Fibroblast of skin of right quadriceps (primary cell): ENCODE results near the gene ATP1B2.
"Not testable (repeated sequence)": the region's sequence is repeated elsewhere in the genome, so short reads cannot be mapped to it uniquely, and the experiment has no call there.

Source experiments
- DNase-seq: peaks from one replicate; pipeline ENCODE4 v3.0.0-alpha.2; 2013

ATP1B2 gene

DNA sequence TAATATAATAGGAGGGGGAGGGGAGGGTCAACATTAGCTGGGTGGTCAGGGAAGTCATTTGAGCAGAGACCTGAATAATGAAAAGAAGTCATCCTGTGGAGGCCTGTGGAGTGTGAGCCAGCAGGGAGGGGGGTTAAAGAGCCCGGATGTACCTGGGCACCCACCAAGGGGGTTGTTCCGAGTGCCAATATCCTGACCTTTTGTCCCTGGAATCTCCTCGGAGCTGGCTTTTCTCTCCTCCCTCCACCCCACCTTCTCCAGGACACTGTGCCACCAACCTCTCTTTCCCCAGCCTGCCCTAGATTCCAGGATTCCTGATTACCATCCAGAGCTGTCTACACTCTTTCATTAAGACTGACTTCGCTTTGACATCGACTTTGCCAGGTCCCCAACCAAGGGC is 14.6 kb upstream of the ATP1B2 start:
- DNase-seq: no peak

DNA sequence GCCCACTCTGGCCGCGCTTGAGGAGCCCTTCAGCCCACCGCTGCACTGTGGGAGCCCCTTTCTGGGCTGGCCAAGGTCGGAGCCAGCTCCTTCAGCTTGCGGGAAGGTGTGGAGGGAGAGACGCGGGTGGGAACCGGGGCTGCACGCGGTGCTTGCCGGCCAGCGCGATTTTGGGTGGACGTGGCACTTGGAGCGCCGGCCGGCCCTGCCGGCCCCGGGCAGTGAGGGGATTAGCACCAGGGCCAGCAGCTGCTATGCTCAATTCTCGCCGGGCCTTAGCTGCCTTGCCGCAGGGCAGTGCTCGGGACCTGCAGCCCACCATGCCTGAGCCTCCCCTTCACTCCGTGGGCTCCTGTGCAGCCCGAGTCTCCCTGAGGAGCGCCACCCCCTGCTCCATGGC is 9.9 kb upstream of the ATP1B2 start:
- DNase-seq: no peak

DNA sequence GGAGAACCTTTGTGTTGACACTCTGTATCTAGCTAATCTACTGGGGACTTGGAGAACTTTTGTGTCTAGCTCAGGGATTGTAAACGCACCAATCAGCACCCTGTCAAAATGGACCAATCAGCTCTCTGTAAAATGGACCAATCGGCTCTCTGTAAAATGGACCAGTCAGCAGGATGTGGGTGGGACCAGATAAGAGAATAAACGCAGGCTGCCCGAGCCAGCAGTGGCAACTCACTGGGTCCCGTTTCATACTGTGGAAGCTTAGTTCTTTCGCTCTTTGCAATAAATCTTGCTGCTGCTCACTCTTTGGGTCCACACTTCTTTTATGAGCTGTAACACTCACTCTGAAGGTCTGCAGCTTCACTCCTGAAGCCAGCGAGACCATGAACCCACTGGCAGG is 9.1 kb upstream of the ATP1B2 start:
- not testable (repeated sequence) for DNase-seq

DNA sequence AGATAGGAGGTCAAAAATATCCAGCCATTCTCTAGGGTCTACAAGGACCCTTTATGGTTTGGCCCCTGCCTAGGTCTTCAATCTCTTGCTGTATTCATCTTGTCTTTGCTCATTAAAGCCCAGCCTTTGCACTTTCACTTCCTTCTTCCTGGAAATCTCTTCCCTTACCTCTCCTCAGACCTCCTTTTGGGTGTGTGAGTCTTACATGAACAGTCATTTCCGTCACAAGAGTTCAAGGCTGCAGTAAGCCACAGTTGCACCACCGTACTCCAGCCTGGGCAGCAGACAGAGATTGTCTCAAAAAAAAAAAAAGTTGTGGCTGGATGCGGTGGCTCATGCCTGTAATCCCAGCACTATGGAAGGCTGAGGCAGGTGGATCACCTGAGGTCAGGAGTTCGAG is 6.0 kb upstream of the ATP1B2 start:
- DNase-seq: no peak

DNA sequence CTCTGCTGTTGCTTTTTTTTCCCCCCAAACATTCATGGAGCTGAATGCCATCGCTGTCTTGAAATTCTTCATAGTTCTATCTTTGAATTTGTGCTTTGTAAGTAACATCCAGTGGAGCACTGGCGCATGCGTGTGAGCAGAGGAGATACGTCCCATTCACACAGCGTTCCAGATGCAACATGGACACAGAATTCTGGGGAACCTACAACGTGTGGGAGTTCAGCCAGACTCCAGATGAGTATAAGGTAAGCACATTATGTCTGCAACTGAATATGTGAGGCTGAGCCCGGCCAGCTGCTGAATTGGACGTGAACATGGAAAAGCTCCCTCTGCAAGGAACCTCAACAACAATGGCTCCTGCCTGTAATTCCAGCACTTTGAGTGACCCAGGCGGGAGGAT is 4.3 kb upstream of the ATP1B2 start:
- no peak for DNase-seq

DNA sequence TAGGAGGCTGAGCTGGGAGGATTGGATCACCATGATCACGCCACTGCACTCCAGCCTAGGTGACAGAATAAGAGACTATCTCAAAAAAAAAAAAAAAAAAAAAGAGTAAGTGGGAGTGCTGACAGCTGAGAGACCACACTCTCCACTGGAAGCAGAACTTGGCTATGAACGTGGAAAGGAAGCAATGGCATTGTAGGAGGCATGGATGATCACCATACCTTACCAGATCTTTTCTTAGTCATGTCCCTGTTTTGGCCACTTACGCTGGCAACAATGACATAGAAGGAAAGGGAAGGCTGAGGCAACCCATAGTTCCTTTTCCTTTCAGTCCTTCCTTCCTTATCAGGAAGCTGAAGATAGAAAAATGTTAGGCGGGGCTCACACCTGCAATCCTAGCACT is 3.7 kb upstream of the ATP1B2 start:
- no peak for DNase-seq

DNA sequence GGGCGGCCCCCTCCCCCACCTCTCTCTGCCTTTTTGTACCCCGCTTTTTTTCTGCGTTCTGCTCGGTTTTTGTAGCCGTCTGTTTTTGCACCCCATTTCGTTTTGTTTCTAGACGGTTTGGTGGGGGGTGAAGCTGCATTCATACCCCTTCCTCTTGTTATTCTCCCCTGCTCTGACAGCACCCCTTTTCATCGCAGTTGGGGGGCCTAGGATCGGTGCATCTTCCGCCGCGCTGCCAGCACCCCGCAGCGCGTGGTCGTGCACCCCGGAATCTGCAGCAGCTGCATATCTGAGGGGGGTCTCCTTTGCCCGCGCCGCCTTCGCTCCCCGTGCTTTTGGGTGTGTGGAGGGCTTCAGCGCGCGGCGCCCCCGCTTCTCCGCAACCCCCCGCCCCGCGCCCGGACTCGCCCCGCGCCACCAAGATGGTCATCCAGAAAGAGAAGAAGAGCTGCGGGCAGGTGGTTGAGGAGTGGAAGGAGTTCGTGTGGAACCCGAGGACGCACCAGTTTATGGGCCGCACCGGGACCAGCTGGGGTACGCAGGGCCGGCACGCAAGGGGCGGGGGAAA is 455 bp downstream of the ATP1B2 start:
- no peak for DNase-seq

DNA sequence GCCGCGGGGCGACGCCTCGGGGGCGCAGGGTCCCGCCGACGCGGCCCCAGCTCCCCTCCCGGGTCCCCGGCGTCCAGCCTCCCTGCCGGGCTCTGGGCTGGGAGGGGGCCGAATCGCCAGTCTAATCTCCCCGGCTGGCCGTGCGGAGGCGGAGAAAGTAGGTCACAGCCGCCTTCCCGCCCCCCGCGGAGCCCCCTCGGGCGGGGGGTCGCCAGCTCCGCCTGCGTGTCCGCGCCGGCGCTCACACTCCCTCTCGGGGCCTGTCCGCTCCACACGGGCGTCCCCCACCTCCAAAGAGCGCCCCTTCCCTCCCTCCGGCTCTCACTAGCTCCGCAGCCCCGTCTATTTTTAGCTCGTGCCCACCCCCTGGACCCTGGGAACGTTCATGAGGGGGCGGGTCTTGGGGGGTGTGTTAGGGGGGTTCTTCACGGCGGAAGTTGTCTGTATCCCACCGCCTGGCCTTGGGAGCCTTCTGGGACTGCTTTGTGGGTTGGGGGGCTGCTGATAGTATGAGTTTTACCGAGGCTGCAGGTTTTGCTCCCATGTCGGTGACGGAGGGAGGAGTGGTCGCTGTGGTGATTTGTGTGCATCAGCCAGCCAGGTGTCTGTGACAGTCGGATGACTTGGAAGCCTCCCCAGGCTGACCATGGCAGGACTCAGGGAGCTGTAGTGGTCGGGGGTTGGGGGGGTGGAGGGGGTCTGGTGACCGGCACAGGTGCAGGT is 1.1 kb downstream of the ATP1B2 start:
- DNase-seq: no peak

DNA sequence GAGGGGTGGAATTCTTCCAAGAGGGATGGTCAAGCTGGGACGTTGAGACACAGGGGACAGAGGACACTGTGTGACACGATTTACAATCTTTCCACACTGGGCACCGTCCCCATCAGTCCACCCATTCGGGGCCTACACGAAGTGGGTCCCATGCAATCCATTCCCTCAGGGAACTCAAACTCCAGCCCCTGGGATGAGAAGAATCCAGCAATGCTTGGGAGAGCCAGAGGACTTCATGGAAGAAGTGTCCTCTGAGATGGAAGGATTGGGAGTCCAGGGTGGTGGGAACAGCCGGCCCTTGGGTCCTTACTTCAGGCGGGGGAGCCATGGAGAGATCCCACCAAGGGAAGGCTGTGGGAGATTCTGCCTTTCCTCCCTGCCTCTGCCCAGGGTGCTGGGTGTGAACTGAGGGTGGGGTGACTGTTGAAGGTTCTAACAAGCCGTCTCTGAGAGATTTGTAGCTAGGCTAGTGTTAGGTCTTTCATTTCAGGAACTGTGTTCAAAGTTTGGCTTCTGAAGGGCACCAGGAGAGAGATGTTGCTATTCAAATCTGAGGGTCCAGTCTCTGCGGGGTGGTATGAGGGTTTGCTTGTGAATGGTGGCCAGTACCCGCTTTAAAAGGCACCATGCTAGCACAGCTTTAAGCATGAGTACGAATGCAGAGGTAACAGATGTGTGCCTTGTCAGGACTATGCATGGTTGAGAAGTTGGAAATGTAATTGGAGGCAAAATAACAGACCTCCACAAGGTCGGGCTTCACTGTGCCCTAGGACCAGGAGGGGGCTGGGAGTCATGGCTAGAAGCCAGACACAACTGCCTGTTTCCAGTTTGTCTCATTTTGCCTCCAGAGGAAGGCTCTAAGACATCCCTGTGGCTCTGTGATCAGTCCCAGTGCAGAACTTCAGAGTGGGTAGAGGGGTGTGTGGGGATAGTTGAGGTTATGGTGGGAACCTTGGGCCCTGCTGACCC is 1.9 kb downstream of the ATP1B2 start:
- no peak for DNase-seq

DNA sequence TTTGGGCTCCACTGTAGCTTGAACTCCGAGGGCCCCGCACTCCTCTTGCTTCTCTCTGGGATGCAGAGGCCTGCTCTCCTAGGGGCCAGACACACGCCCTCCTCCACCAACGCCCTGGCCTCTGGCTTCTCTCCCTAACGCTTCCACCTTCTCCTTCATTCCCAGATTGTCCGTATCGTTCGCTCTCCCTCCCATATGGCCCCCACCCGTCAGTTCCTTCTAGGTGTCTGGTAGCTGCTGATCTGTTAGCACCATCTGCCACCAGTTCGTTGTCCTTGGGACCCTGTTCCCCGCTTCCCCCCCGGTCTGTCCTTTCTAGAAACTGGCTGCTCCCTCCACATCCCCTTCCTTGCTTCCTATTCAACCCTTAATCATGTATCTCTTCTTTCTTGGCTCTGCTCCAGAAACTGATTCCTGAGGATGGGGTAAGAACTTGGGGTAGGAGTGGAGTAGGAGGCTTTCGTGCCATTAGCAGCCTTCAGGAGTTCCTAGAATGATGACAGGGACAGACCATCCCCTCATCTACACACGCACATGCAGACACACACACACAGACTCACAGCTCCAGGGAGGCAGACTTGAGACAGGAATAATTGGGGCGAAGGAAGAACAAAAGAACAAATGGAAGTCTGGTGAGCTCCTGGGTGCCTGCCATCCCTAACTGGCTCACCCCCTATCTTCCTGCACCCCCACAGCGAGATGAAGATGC is 4.3 kb downstream of the ATP1B2 start:
- peak; percentile 36 for DNase-seq

DNA sequence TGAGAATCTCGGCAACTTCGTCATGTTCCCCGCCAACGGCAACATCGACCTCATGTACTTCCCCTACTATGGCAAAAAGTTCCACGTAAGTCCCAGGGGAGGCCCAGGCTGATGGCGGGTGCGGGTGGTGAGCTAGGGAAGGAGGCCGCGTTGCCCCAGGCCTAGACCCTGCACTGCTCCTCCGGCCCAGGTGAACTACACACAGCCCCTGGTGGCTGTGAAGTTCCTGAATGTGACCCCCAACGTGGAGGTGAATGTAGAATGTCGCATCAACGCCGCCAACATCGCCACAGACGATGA is 4.8 kb downstream of the ATP1B2 start:
- DNase-seq: no peak

DNA sequence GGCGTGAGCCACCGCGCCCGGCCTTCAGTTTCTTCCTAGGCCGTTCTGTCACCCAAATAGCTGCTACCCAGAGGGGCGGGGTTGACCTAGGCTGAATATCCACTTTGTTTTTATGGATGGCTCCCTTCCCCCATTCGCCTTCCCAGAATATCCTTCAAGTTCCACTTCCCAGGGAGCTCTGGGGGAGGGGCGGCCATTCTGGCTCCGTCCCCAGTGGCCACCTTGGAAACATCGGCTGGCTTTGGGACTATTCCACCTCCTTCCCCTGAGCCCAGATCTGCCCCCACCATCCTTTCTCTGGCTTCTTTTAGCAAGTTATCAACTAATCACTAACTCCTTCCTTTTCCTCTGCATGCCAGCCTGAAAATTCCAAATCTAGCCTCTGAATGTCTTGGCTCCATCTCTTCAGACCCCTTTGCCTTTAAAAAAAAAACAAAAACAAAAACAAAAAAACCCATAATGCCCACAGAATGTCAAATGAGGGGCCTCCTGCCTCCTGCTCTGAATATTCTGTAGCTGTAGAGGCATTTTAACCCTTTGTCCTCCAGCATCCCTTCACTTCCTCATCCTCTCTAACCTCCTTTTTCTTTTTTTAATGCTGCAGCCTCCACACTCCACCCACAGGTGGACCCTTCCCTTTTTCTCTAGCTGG is 6.4 kb downstream of the ATP1B2 start:
- no peak for DNase-seq

DNA sequence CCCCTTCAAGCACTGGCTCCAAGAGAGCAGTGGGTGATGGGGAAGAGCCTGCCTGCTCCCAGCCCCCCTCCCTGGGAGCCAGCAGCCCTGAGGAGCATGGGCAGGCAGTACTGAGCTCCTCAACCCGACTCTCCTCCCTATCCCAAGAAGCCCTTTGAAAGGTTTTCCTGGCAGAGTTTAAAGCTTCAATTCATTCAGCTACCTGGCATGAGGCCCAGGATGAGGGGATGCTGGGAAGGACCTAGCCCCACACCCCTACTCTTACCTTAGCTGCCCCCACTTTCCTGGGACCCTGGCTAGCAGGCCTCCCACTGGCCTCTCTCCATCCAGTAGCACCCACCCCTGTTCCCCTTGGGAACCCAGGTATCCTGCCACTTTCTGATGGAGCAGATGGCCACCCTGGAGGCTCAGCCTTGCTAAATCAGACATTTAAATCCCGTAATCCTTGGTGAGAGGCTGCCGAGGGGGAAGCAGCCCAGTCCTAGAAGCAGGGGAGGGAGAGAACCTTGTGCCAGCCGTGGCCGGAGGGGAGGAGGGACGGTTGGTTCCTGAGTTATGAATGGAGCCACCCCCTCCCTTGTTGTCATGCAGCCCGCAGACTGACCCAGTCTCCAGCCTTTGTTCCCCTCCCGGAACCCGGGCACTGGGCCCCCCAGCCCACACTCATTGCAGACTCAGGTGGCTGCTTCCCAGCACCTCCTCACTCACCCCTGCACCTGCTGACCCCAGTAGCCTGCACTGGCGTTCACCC is 17.1 kb downstream of the ATP1B2 start:
- no peak for DNase-seq

DNA sequence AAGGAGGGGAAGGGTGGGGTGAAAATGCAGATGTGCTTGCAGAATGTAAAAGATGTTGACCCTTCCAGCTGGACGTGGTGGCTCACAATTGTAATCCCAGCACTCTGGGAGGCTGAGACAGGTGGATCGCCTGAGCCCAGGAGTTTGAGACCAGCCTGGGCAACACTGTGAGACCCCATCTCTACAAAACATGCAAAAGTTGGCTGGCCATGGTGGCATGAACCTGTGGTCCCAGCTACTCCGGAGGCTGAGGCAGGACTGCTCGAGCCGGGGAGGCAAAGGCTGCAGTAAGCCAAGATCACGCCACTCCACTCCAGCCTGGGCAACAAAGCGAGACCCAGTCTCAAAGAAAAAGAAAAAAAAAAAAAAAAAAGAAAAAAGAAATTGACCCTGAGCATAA is 17.8 kb downstream of the ATP1B2 start:
- no peak for DNase-seq

DNA sequence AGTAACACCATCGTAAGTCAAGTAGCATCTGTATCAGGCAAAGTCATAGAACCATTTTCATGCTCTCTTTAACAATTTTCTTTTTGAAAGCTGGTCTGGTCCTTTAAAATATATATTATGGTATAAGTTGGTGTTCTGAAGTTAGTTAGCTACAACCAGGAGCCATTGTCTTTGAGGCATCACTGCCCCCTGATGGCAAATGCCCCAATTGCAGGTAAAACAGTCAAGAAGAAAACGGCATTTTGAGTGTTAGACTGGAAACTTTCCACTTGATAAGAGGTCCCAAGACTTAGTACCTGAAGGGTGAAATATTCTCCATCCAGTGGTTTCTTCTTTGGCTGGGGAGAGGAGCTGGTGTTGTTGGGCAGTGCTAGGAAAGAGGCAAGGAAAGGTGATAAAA is 22.5 kb downstream of the ATP1B2 start:
- no peak for DNase-seq

DNA sequence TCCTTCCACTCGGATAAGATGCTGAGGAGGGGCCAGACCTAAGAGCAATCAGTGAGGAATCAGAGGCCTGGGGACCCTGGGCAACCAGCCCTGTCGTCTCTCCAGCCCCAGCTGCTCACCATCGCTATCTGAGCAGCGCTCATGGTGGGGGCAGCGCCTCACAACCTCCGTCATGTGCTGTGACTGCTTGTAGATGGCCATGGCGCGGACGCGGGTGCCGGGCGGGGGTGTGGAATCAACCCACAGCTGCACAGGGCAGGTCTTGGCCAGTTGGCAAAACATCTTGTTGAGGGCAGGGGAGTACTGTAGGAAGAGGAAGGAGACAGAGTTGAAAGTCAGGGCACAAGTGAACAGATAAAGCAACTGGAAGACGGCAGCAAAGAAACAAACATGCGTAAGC is 24.2 kb downstream of the ATP1B2 start:
- DNase-seq: no peak

DNA sequence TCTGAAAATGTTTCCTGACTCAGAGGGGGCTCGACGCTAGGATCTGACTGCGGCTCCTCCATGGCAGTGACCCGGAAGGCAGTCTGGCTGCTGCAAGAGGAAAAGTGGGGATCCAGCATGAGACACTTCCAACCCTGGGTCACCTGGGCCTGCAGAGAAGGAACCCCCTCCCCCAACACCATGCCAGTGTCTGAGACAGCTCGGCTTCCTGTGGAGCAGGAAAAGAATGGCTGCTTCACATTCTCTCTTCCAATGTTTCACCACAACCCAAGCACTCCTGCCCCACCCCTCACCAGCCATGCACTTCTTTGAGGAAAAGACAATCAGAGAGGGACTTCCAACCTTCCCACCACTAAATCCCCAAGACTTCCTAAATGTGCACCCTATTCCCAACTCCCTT is 25.8 kb downstream of the ATP1B2 start:
- no peak for DNase-seq

DNA sequence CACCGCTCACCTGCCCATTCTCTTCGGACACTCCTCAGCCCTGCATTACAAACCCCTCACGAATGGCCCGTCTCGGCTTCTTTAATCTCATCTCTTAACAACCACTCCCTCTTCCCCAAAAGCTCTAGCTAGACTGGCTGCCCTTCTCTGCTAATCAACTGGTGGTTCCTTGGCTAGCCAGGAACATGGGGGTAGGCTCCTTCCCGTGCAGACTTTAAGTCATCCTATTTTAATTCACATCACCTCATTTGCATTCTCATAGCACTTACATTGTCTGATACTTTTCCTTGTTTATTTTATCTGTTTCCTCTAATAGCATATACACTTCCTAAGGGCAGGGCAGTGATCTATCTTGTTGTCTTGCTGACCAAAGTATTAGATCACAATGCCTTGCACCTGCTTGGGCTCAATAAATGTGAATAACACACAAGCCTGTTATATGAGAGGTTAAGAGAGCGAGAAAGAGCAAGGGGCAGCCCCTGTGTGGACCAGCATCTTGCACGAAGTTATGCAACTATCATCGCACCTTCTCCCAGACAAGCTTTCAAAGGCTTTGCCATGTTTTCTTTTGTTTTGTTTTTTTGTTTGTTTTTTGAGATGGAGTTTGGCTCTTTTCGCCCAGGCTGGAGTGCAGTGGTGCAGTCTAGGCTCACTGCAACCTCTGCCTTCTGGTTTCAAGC is 26.8 kb downstream of the ATP1B2 start:
- DNase-seq: no peak

DNA sequence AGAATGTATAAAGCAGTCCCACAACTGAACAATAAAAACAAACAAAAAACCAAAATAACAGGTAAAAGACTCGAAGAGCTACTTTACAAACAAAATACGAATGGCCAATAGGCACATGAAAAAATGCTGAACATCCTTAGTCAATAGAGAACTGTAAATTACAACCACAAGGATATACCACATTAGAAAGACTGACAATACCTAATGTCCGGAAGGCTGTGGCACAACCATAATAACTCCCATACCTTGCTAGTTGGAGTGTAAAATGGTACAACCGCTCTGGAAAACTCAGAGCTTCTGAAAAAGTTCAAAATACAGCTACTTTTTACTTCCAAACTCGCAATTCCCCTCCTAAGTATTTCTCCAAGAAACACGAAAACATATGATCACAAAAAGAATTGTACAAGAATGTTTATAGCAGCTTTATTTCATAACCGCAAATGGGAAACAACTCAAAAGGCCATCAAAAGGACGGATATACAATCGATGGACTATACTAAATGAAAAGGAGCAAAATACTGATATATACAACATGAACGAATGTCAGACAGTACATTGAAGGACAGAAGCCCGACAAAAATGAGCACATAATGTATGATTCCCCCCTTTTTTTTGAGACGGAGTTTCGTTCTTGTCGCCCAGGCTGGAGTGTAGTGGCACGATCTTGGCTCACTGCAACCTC is 34.3 kb downstream of the ATP1B2 start:
- no peak for DNase-seq

DNA sequence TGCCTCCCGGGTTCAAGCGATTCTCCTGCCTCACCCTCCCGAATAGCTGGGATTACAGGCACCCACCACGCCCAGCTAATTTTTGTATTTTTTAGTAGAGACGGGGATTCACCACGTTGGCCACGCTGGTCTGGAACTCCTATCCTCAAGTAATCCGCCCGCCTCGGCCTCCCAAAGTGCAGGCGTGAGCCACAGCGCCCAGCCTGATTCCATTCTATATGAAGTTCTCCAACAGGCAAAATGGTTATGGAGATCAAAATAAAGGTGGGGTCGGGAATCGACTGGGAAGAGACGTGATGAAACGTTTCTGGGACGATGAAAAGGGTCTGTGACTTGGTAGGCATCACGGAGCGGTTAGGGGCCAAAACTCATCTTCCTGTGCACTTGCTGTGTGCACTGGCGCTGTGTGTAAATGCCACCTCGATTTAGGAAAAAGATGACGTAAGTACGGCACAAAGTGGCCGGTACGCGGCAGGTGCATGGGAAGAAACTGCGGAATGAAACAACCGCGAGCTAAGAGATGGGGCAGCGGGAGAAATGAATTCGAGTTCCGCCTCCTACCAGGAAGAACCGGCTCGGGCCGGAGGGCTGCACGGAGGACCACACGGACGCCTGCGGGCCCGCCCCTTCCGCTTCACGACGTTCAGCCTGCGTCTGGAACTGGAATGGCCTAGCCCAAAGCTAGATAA is 35.0 kb downstream of the ATP1B2 start:
- peak; percentile 94 for DNase-seq
